NCI-H2029 (cell line): ENCODE data around the gene PDGFA.
"Not testable (repeated sequence)": the region's sequence is repeated elsewhere in the genome, so short reads cannot be mapped to it uniquely, and the experiment has no call there.

Experiments used
- DNase-seq: peaks from one replicate; lab custom pipeline; 2025; lab: John Stamatoyannopoulos, UW

The PDGFA gene

GRCh38 chr7:552151-552867, 32.7 kb upstream of the PDGFA start:
- not testable (repeated sequence) for DNase-seq

- not testable (repeated sequence) for DNase-seq
Measured at GRCh38 chr7:551615-551970, 31.9 kb upstream of the PDGFA start.

GRCh38 chr7:550881-551614, 31.4 kb upstream of the PDGFA start:
- DNase-seq = no peak

GRCh38 chr7:549891-550625, 30.4 kb upstream of the PDGFA start:
- DNase-seq = no peak

- DNase-seq = no peak
Measured at GRCh38 chr7:549066-549890, 29.6 kb upstream of the PDGFA start.

- DNase-seq = no peak
Measured at GRCh38 chr7:548401-548800, 28.8 kb upstream of the PDGFA start.

- DNase-seq = no peak
Measured at GRCh38 chr7:545470-545869, 25.8 kb upstream of the PDGFA start.

- no peak for DNase-seq
Measured at GRCh38 chr7:544338-545221, 24.9 kb upstream of the PDGFA start.

- DNase-seq = no peak
Measured at GRCh38 chr7:543501-544337, 24.1 kb upstream of the PDGFA start.

GRCh38 chr7:542713-543500, 23.3 kb upstream of the PDGFA start:
- DNase-seq = no peak

GRCh38 chr7:542131-542712, 22.6 kb upstream of the PDGFA start:
- DNase-seq = no peak

GRCh38 chr7:541661-542060, 22.0 kb upstream of the PDGFA start:
- DNase-seq = no peak

GRCh38 chr7:540997-541396, 21.4 kb upstream of the PDGFA start:
- no peak for DNase-seq

- no peak for DNase-seq
Measured at GRCh38 chr7:540579-540978, 20.9 kb upstream of the PDGFA start.

GRCh38 chr7:539731-540411, 20.2 kb upstream of the PDGFA start:
- no peak for DNase-seq

GRCh38 chr7:538764-539685, 19.4 kb upstream of the PDGFA start:
- DNase-seq = no peak

GRCh38 chr7:537911-538634, 18.4 kb upstream of the PDGFA start:
- DNase-seq = no peak
